Natural killer cell (primary cell): ENCODE results near the gene FAM169A. TPM values are rescaled to one million over a fixed set of nuclear protein-coding genes. Genes with fewer than 3 reads are reported as not detected.
"Not testable (repeated sequence)": the region's sequence is repeated elsewhere in the genome, so short reads cannot be mapped to it uniquely, and the experiment has no call there.

ENCODE experiments used
- ATAC-seq, 3 donors: fragments of 150-1000 bp in 2 of 3; fragments of 200-7000 bp in 1 of 3; cut with Tn5 transposase; 1 replicate in 1 of 3; 2 replicates in 2 of 3; pipeline ENCODE4 v1.10.0; 2021; ENCODE audit warnings: mild to moderate bottlenecking in 2 of 3, moderate library complexity in 2 of 3
- DNase-seq, 2 donors: peaks; one replicate each; pipeline versions ENCODE4 v3.0.0 to v3.0.0-alpha.2; 2013 to 2021; ENCODE audit warnings: mixed read lengths in 1 of 2
- H3K27ac ChIP-seq: one replicate; pipeline ENCODE4 v1.5.1; 2013; ENCODE audit warnings: mild to moderate bottlenecking, low read length
- H3K27me3 ChIP-seq: one replicate; pipeline ENCODE4 v1.6.1; 2013; ENCODE audit warnings: low read length; ENCODE audit not compliant: control insufficient read depth, insufficient read depth
- H3K36me3 ChIP-seq: one replicate; pipeline ENCODE4 v1.6.1; 2013; ENCODE audit warnings: low read length; ENCODE audit not compliant: control insufficient read depth, insufficient read depth
- H3K4me1 ChIP-seq: one replicate; pipeline ENCODE4 v1.6.1; 2013; ENCODE audit warnings: low read length; ENCODE audit not compliant: control insufficient read depth, insufficient read depth
- H3K4me3 ChIP-seq: one replicate; pipeline ENCODE4 v1.5.1; 2013; ENCODE audit warnings: low read length
- H3K9me3 ChIP-seq: one replicate; pipeline ENCODE4 v1.6.1; 2013; ENCODE audit warnings: low read length; ENCODE audit not compliant: control insufficient read depth, insufficient read depth
- H3K27ac Mint-ChIP-seq, 2 donors: one replicate each; pipeline ENCODE4 v1.8.0; 2022; ENCODE audit warnings: mild to moderate bottlenecking in 2 of 2, mixed read lengths in 2 of 2, moderate library complexity in 1 of 2
- H3K27me3 Mint-ChIP-seq, 2 donors: one replicate each; pipeline ENCODE4 v1.8.0; 2022; ENCODE audit warnings: low read depth in 2 of 2, mixed read lengths in 2 of 2
- H3K36me3 Mint-ChIP-seq: one replicate; pipeline ENCODE4 v1.8.0; 2022; ENCODE audit warnings: mixed read lengths
- H3K4me1 Mint-ChIP-seq, 2 donors: one replicate each; pipeline ENCODE4 v1.8.0; 2022; ENCODE audit warnings: mixed read lengths in 2 of 2
- H3K4me3 Mint-ChIP-seq: one replicate; pipeline ENCODE4 v1.8.0; 2022; ENCODE audit warnings: mild to moderate bottlenecking, moderate library complexity, mixed read lengths
- H3K9me3 Mint-ChIP-seq, 2 donors: one replicate each; pipeline ENCODE4 v1.8.0; 2022; ENCODE audit warnings: mixed read lengths in 2 of 2
- WGBS: methylation state at CpG from one replicate; pipeline ENCODE4 v1.1.7; 2013; ENCODE audit warnings: missing lambda C conversion rate; ENCODE audit not compliant: insufficient coverage; 5-methylcytosine and 5-hydroxymethylcytosine counted together
- intact Hi-C: fragments of 100-400 bp; cut with micrococcal nuclease; formaldehyde crosslinking; loops from one replicate; pipeline ENCODE4 v1.14.2; 2022
- total RNA-seq, 4 donors: library from RNA; stranded (reverse); fragments of 120-200 nt in 1 of 4; gene quantifications; one replicate each; pipeline versions ENCODE4 v1.2.3 to v1.2.4, GENCODE V29; 2013 to 2022
- TF ChIP-seq, protein P1 (sequence below): fragments of 200-600 bp; IDR thresholded peaks from one replicate; pipeline ENCODE4 v1.8.0; 2022; ENCODE audit warnings: antibody characterized with exemption

Gene FAM169A
- total RNA-seq, 3 donors from 2014 or later (not counting 1 experiment from before 2014, with no cell fraction given): 28.0 to 32.6 (median 28.6) TPM

DNA sequence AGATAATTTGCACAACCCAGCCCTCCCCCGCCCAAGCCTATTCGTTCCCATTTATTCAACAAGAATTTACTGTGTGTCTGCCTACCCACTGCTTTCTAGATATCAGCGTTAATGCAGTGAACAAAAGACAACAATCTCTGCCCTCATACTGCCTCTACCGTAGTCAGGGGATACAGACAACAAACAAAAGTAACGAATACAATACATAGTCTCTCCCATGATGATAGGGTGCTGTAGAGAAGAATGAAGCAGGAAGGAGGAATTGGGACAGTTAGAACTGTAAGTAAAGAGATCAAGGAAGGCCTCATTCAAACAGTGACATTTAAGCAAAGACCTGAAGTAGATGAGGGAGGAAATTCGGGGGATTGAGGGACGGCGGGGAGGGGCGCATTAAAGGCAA lies 101.0 kb downstream of the FAM169A start:
- TF ChIP-seq, protein P1, sequence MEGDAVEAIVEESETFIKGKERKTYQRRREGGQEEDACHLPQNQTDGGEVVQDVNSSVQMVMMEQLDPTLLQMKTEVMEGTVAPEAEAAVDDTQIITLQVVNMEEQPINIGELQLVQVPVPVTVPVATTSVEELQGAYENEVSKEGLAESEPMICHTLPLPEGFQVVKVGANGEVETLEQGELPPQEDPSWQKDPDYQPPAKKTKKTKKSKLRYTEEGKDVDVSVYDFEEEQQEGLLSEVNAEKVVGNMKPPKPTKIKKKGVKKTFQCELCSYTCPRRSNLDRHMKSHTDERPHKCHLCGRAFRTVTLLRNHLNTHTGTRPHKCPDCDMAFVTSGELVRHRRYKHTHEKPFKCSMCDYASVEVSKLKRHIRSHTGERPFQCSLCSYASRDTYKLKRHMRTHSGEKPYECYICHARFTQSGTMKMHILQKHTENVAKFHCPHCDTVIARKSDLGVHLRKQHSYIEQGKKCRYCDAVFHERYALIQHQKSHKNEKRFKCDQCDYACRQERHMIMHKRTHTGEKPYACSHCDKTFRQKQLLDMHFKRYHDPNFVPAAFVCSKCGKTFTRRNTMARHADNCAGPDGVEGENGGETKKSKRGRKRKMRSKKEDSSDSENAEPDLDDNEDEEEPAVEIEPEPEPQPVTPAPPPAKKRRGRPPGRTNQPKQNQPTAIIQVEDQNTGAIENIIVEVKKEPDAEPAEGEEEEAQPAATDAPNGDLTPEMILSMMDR: no peak
- intact Hi-C loops: loop anchor here (5.0 to 10.0 kb wide), 3 partner anchors 137 to 1490 kb away; partner anchors contain the start of genes ANKRA2 and UTP15
- H3K4me3 ChIP-seq: no peak overlapping the region
- Mint-ChIP-seq H3K36me3 (peaks cover 1% of the 10 kb centered on the region), H3K4me3 (peak overlapping the region; percentile 75), H3K27ac (peak overlapping the region in 1 of 2 donors; percentile 70), H3K9me3 (no peaks in the 10 kb centered on the region), H3K27me3 (no peaks in the 10 kb centered on the region), H3K4me1 (peaks cover 35 to 42% of the 10 kb centered on the region in 2 donors)
- H3K4me1 ChIP-seq: peaks cover 16% of the 10 kb centered on the region
- ATAC-seq: no peak
- 87% methylated on average over 6 of the region's 9 CpGs for WGBS
- H3K9me3 ChIP-seq: no peaks in the 10 kb centered on the region
- no peaks in the 10 kb centered on the region for H3K27me3 ChIP-seq
- no peak for DNase-seq
- H3K27ac ChIP-seq: no peak overlapping the region
- H3K36me3 ChIP-seq: peaks cover 23% of the 10 kb centered on the region

DNA sequence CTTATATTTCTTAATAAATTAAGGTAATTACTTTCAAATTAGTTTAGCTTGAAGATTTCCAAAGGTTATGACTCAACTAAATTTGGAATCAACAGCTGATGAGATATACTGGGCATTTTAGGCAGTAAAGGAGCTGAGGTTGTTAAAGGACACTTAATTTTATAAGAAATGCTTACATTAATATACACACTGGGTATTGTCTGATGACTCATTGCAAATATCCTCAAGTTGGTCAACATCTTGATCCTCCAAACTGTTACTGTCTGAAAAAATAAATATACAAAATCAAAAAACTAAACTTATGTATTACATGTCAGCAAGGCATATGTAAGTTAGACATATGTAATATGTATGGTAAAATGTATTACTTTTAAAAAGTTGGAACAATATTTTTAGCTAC lies 102.7 kb downstream of the FAM169A start:
- no peak for DNase-seq
- TF ChIP-seq, protein P1: no peak
- Histone ChIP-seq H3K36me3 (peaks cover 27% of the 10 kb centered on the region), H3K27me3 (no peaks in the 10 kb centered on the region), H3K27ac (no peak overlapping the region), H3K4me1 (peaks cover 16% of the 10 kb centered on the region), H3K4me3 (no peak overlapping the region), H3K9me3 (no peaks in the 10 kb centered on the region)
- Mint-ChIP-seq H3K36me3 (no peaks in the 10 kb centered on the region), H3K27me3 (no peaks in the 10 kb centered on the region), H3K9me3 (no peaks in the 10 kb centered on the region), H3K27ac (no peak overlapping the region), H3K4me1 (peaks cover 34 to 42% of the 10 kb centered on the region in 2 donors), H3K4me3 (no peak overlapping the region)
- intact Hi-C loops: loop anchor here (10.0 kb wide), 2 partner anchors 1199 to 1491 kb away; partner anchors contain the start of genes ANKRA2 and UTP15
- ATAC-seq: no peak

DNA sequence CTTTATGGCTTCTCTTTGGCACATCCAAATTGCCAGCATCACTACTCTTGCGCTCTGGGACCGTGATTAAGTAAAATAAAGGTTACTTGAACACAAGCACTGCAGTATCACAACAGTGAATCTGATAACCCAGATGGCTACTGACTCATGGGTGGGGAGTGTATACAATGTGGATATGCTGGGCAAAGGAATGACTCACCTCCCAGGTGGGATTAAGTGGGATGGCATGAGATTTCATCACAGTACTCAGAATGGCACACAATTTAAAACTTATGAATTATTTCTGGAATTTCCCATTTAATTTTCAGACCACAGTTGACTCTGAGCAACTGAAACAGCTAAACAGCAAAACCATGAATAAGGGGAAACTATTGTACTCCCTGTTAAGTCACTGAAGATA lies 103.6 kb downstream of the FAM169A start:
- H3K27me3 Mint-ChIP-seq: no peaks in the 10 kb centered on the region
- no peak for ATAC-seq
- peaks cover 36% of the 10 kb centered on the region for H3K36me3 ChIP-seq
- H3K4me3 ChIP-seq: no peak overlapping the region
- no peaks in the 10 kb centered on the region for H3K9me3 ChIP-seq
- H3K27me3 ChIP-seq: no peaks in the 10 kb centered on the region
- H3K4me1 Mint-ChIP-seq: peaks cover 25 to 34% of the 10 kb centered on the region in 2 donors
- 100% methylated on average over 2 of the region's 2 CpGs for WGBS
- TF ChIP-seq, protein P1: no peak
- intact Hi-C loops: loop anchor here (10.0 kb wide), 2 partner anchors 1198 to 1492 kb away; partner anchors contain the start of genes ANKRA2 and UTP15
- H3K4me3 Mint-ChIP-seq: no peak overlapping the region
- no peak overlapping the region for H3K27ac ChIP-seq
- peaks cover 12% of the 10 kb centered on the region for H3K4me1 ChIP-seq
- no peaks in the 10 kb centered on the region for H3K9me3 Mint-ChIP-seq
- no peak overlapping the region for H3K27ac Mint-ChIP-seq
- no peaks in the 10 kb centered on the region for H3K36me3 Mint-ChIP-seq
- no peak for DNase-seq

DNA sequence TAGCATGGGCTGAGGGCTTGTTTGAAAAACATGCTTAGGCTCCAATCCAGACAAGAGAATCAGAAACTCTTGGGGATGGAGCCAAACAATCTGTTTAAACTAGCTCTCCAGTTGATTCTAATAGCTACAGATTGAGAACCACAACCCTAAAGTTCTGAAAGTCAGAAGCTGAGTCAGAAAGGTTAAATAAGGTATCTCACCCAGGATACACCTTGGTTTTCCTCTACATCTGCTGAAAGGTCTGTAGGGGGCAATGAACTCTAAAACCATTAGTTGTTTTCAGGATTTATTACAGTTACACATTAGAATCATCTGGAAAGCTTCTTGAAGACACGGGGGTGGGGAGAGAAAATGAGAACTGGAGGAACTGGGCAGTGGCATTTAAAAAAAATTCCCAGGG lies 104.9 kb downstream of the FAM169A start:
- H3K4me1 Mint-ChIP-seq: peaks cover 14 to 24% of the 10 kb centered on the region in 2 donors
- intact Hi-C loops: loop anchor here (10.0 kb wide), 2 partner anchors 1196 to 1494 kb away; partner anchors contain the start of genes ANKRA2 and UTP15
- peak overlapping the region in 1 of 2 donors; percentile 31 for H3K27ac Mint-ChIP-seq
- H3K36me3 ChIP-seq: peaks cover 49% of the 10 kb centered on the region
- no peaks in the 10 kb centered on the region for H3K27me3 Mint-ChIP-seq
- DNase-seq: no peak
- no peak overlapping the region for H3K4me3 Mint-ChIP-seq
- no peaks in the 10 kb centered on the region for H3K9me3 Mint-ChIP-seq
- no peaks in the 10 kb centered on the region for H3K27me3 ChIP-seq
- no peak overlapping the region for H3K27ac ChIP-seq
- TF ChIP-seq, protein P1: no peak
- peaks cover 10% of the 10 kb centered on the region for H3K4me1 ChIP-seq
- H3K4me3 ChIP-seq: no peak overlapping the region
- no peaks in the 10 kb centered on the region for H3K9me3 ChIP-seq
- ATAC-seq: no peak
- no CpG with 5 or more reads among the region's 1 CpG for WGBS
- H3K36me3 Mint-ChIP-seq: peaks cover 7% of the 10 kb centered on the region

DNA sequence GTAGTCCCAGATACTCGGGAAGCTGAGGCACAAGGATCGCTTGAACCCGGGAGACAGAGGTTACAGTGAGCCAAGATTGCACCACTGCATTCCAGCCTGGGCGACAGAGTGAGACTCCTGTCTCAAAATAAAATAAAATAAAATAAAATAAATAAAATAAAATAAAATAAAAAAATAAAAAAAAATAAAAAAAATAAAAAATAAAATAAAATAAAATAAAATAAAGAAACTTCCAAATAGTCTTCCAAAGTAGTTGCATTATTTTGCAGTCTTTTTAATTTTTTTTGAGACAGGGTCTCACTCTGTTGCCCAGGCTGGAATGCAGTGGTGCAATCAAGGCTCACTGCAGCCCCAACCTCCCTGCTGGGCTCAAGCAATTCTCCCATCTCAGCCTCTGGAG lies 117.4 kb downstream of the FAM169A start:
- H3K27ac ChIP-seq, H3K27ac Mint-ChIP-seq, H3K9me3 Mint-ChIP-seq, H3K4me3 Mint-ChIP-seq, H3K4me1 Mint-ChIP-seq, H3K27me3 ChIP-seq, H3K4me3 ChIP-seq, H3K27me3 Mint-ChIP-seq, H3K9me3 ChIP-seq, intact Hi-C loops, ATAC-seq, DNase-seq, H3K4me1 ChIP-seq: not testable (repeated sequence)
- H3K36me3 ChIP-seq: peaks cover 66% of the 10 kb centered on the region
- peaks cover 21% of the 10 kb centered on the region for H3K36me3 Mint-ChIP-seq
- 98% methylated on average over 3 of the region's 4 CpGs for WGBS
